ENCODE data around the gene TOMM20.
A peak's percentile ranks its signal among the peaks of the same experiment; 100 is the strongest.
"Not testable (repeated sequence)": the region's sequence is repeated elsewhere in the genome, so short reads cannot be mapped to it uniquely, and the experiment has no call there.

Gene TOMM20

GRCh38 chr1:235074523-235075047 lies 54.1 kb downstream of the TOMM20 start:
- no peak for TF ChIP-seq CTCF (IDR thresholded peaks at IDR 0.05; ENCODE audit: insufficient read depth, low read depth, low read length, missing control alignments)
- H3K4me3 ChIP-seq (ENCODE audit: low read length): no peak overlapping the region
- peak; percentile 79 for DNase-seq (ENCODE audit: low read depth)

DNA sequence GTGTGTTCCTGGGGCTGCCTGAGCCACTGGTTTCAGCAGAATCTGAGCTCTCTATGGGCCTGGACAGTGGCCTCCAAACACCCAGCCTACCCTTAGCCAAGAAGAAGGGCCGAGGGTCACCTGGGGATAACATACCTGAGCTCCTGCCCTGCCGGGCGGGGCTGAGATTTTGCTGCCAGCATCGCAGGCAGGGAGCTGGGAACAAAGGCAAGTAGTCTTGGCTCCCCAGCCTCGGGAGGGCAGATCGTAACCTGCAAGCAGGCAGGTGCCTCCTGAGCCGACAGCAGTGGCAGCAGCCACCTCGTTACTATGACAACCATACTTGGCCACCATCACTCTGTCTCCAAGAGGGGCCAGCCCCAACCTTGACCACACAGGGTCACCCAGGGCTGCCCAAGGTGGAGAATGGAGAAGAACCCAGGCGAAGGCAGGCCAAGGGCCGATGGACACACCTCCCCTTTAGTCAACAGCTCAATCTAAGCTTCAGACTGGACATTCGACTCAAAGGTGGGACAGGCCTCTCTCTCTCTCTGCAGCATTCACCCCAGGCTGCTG lies 54.6 kb downstream of the TOMM20 start:
- TF ChIP-seq CTCF (IDR thresholded peaks at IDR 0.05; ENCODE audit: insufficient read depth, low read depth, low read length, missing control alignments): no peak
- no peak overlapping the region for H3K4me3 ChIP-seq (ENCODE audit: low read length)
- DNase-seq (ENCODE audit: low read depth): peak; percentile 70

DNA sequence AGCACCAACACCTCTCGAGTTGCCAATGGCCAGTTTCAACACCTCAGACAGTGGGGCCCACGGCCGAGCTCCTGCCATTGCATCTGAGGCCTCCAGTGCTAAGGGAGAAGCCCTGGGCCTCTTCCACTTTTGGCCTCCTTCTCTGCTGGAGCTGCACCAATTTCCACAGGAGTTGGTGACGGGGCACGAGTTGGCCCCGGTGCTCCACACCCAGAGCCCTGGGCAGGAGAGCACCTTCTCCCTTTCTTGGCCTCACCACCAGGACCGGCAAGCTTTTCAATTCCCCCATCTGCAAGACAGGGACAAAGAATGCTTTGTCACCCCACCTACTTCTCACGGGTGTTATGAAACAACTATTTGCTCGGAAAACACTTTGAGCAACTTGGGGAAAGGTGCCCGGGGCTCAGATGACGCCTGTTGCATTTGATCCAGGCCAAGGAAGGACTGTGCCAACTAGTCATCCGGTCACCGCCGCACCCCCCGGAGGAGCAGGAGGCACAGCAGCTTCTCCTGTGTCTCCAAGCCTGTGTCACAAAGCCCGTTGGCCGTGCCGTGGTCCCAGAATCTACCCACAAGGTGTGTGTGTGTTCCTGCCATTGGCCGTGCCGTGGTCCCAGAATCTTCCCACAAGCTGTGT lies 55.2 kb downstream of the TOMM20 start:
- DNase-seq (ENCODE audit: low read depth): peak; percentile 99
- no peak overlapping the region for H3K4me3 ChIP-seq (ENCODE audit: low read length)
- peak; percentile 11 for TF ChIP-seq CTCF (IDR thresholded peaks at IDR 0.05; ENCODE audit: insufficient read depth, low read depth, low read length, missing control alignments)

- not testable (repeated sequence) for H3K4me3 ChIP-seq (ENCODE audit: low read length); DNase-seq (ENCODE audit: low read depth)
Observed at GRCh38 chr1:235072577-235072976, 56.1 kb downstream of the TOMM20 start.

DNA sequence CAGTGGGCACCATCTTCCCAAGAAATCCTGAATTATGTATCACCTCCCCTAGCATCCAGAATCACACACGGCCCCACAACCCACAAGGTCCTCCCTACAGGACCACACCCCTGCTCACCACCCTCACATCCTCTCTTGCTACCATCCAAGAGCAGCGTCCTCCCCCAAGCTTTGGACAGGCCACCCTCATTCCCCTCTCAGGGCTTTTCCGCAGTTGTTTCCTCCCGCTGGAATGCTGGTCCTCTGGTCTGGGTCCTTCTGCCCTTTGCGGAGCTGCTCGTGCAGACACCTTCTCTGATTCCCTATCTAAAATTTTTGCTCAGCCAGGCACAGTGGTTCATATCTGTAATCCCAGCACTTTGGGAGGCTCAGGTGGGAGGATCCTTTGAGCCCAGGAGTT lies 56.5 kb downstream of the TOMM20 start:
- no peak for TF ChIP-seq CTCF (IDR thresholded peaks at IDR 0.05; ENCODE audit: insufficient read depth, low read depth, low read length, missing control alignments)
- no peak overlapping the region for H3K4me3 ChIP-seq (ENCODE audit: low read length)
- no peak for DNase-seq (ENCODE audit: low read depth)

DNA sequence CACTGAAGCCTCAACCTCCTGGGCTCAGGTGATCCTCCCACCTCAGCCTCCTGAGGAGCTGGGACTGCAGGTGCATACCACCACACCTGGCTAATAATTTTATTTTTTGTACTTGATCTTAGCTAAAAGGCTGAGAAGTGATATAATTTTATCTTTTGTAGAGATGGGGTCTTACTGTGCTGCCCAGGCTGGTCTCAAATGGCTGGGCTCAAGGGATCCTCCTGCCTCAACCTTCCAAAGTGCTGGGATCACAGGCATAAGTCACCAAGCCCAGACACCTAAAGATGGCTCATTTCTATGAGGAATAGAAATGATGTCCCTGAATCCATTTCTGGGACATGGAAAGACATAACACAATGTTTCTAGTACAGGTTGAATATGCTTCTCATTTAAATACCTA lies 57.8 kb downstream of the TOMM20 start:
- TF ChIP-seq CTCF (IDR thresholded peaks at IDR 0.05; ENCODE audit: insufficient read depth, low read depth, low read length, missing control alignments): no peak
- H3K4me3 ChIP-seq (ENCODE audit: low read length): no peak overlapping the region
- no peak for DNase-seq (ENCODE audit: low read depth)

- H3K4me3 ChIP-seq (ENCODE audit: low read length): no peak overlapping the region
- peak; percentile 100 for DNase-seq (ENCODE audit: low read depth)
- TF ChIP-seq CTCF (IDR thresholded peaks at IDR 0.05; ENCODE audit: insufficient read depth, low read depth, low read length, missing control alignments): no peak
Observed at GRCh38 chr1:235069577-235070563, 58.8 kb downstream of the TOMM20 start.
